DOHH2 (cell line): ENCODE measurements around the gene FAM50A.

Experiments used
- EZH2phosphoT487 ChIP-seq: fragments of 200-600 bp; sonication (generic); IDR thresholded peaks from 2 replicates; pipeline ENCODE4 v1.6.1; 2017; ENCODE audit warnings: borderline replicate concordance, mild to moderate bottlenecking, antibody characterized with exemption, low read length, moderate library complexity, mixed read lengths
- TF ChIP-seq, protein P1 (sequence below): fragments of 200-600 bp; sonication (generic); IDR thresholded peaks from one replicate; pipeline ENCODE4 v1.5.1; 2014; ENCODE audit warnings: antibody characterized with exemption, mild to moderate bottlenecking, low read depth, low read length; ENCODE audit not compliant: poor library complexity, severe bottlenecking

DNA sequence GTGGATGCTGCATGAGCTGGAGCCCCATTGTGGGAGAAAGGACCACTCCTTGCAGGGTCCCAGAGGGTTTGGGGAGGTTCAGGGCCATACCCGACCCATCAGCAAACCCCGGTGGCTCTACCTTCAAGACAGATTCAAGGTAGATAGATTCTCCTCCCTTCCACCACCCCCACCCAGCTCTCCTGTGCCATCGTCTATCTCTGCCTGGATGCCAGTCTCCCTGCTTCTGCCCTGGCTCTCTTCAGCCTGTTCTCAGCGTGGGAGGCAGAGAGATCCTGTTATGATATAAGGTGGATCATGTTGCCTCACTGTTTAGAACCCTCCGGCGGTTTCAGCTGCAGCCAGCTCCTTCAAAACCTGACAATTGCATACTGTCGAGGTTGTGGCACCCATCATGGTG lies 29.7 kb downstream of the FAM50A start:
- TF ChIP-seq, protein P1, sequence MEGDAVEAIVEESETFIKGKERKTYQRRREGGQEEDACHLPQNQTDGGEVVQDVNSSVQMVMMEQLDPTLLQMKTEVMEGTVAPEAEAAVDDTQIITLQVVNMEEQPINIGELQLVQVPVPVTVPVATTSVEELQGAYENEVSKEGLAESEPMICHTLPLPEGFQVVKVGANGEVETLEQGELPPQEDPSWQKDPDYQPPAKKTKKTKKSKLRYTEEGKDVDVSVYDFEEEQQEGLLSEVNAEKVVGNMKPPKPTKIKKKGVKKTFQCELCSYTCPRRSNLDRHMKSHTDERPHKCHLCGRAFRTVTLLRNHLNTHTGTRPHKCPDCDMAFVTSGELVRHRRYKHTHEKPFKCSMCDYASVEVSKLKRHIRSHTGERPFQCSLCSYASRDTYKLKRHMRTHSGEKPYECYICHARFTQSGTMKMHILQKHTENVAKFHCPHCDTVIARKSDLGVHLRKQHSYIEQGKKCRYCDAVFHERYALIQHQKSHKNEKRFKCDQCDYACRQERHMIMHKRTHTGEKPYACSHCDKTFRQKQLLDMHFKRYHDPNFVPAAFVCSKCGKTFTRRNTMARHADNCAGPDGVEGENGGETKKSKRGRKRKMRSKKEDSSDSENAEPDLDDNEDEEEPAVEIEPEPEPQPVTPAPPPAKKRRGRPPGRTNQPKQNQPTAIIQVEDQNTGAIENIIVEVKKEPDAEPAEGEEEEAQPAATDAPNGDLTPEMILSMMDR = no peak
- TF ChIP-seq EZH2phosphoT487 = no peak
